ENCODE measurements around the gene EXOC2.

Gene EXOC2

DNA sequence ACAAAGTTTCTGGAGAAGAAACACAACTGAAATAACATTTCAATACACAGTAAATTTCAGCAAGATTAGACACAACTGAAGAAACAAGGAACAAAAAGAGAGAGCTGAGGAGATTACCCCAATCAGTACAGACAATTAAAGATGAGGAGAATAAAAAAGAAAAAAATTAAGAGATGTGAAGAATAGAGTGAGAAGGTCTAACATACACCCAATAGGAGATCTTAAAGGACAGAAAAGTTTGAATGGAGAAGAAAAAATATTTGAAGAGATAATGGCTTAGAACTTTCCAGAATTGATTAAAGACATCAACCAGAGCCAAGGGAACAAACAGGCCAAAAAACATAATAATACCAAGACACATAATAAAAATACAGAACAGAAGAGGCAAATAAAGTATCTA is 152.4 kb downstream of the EXOC2 start:
- H3K4me3 ChIP-seq (ENCODE audit: low read depth, low read length), result no peak overlapping the region
- in situ Hi-C loops (cut with HindIII; ENCODE audit: low sequenced_read_pairs), result no loop called here
- no peak for DNase-seq (ENCODE audit: low read depth)
- TF ChIP-seq, protein P1, sequence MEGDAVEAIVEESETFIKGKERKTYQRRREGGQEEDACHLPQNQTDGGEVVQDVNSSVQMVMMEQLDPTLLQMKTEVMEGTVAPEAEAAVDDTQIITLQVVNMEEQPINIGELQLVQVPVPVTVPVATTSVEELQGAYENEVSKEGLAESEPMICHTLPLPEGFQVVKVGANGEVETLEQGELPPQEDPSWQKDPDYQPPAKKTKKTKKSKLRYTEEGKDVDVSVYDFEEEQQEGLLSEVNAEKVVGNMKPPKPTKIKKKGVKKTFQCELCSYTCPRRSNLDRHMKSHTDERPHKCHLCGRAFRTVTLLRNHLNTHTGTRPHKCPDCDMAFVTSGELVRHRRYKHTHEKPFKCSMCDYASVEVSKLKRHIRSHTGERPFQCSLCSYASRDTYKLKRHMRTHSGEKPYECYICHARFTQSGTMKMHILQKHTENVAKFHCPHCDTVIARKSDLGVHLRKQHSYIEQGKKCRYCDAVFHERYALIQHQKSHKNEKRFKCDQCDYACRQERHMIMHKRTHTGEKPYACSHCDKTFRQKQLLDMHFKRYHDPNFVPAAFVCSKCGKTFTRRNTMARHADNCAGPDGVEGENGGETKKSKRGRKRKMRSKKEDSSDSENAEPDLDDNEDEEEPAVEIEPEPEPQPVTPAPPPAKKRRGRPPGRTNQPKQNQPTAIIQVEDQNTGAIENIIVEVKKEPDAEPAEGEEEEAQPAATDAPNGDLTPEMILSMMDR (IDR thresholded peaks at IDR 0.05; ENCODE audit: low read depth, low read length, missing control alignments), result no peak

DNA sequence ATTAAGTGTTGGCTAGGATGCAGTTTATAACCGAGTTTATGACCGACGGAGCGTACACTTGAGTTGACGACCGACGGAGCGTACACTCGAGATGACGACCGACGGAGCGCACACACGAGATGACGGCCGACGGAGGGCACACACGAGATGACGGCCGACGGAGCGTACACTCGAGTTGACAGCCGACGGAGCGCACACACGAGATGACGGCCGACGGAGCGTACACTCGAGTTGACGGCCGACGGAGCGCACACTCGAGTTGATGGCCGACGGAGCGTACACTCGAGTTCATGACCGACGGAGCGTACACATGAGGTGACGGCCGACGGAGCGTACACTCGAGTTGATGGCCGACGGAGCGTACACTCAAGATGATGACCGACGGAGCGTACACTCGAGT is 155.8 kb downstream of the EXOC2 start:
- no peak overlapping the region for H3K4me3 ChIP-seq (ENCODE audit: low read depth, low read length)
- DNase-seq (ENCODE audit: low read depth), result no peak
- in situ Hi-C loops (cut with HindIII; ENCODE audit: low sequenced_read_pairs), result no loop called here
- TF ChIP-seq, protein P1 (IDR thresholded peaks at IDR 0.05; ENCODE audit: low read depth, low read length, missing control alignments), result no peak

DNA sequence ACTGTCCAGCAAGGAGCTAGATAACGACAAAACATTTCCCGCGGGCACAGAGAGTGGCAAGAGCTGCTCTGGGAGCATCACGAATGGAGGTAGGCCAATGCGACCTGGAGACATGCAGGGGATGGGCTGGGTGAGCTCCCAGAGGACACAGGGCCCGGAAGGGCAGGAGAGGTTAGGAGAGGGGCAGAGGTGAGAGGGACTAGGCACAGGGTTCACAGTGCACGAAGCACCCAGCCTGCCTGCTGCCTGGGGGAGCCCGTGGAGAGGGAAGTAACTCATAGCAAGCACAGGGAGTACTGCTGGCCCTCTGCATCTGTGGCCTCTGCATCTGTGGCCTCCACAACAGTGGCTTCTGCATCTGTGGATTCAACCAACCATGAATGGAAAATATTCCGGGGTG is 162.5 kb downstream of the EXOC2 start:
- H3K4me3 ChIP-seq (ENCODE audit: low read depth, low read length), result no peak overlapping the region
- in situ Hi-C loops (cut with HindIII; ENCODE audit: low sequenced_read_pairs), result no loop called here
- DNase-seq (ENCODE audit: low read depth), result no peak
- TF ChIP-seq, protein P1 (IDR thresholded peaks at IDR 0.05; ENCODE audit: low read depth, low read length, missing control alignments), result no peak

DNA sequence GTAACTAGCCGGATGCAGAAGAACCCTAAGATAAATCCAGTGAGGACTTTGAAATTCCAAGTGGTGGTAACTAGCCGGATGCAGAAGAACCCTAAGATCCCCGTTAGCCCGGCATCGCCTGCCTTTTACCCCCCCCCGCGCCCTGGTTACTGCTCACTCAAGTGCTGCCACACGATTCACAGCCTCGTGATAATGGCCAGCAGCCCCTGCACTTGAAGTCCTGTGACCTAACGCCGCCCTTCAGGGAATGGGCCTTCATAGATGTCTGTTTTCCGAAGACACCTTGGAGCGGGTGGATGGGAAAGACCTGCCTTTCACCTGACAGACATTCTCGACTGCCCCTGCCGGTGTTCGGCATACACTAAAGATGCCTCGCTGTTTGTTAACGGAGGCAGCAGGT is 163.9 kb downstream of the EXOC2 start:
- TF ChIP-seq, protein P1 (IDR thresholded peaks at IDR 0.05; ENCODE audit: low read depth, low read length, missing control alignments), result no peak
- H3K4me3 ChIP-seq (ENCODE audit: low read depth, low read length), result no peak overlapping the region
- DNase-seq (ENCODE audit: low read depth), result no peak
- in situ Hi-C loops (cut with HindIII; ENCODE audit: low sequenced_read_pairs), result no loop called here

DNA sequence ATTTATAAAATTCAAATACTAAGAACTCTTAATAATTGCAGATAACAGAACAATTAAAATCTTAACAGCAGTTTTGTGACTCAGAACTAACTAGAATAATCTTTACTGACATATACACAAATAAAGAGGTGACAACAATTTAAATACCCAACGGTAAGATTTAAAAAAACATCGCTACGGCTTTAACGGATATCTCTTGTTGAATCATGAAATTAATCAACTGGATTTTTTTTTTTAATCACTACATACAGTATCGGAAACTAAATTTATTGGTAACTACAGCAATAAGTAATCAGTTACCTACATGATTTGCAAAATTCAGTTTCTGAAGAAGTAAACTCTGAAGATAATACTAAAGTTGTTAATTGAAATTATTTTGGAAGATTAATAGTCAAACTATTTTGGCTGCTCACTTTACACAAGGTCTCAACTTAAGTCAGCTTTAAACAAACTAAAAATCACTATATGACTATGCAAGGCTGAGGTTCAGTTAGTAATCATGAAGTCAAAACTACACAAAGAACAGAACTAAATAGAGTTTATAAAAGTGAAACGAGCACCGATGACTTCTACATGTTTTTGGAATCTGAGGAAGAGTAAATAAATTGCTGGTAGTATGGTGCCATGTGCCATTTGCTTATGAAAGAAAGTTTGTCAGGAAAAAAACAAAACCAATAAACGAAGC is 164.8 kb downstream of the EXOC2 start:
- in situ Hi-C loops (cut with HindIII; ENCODE audit: low sequenced_read_pairs), result no loop called here
- no peak for DNase-seq (ENCODE audit: low read depth)
- TF ChIP-seq, protein P1 (IDR thresholded peaks at IDR 0.05; ENCODE audit: low read depth, low read length, missing control alignments), result no peak
- no peak overlapping the region for H3K4me3 ChIP-seq (ENCODE audit: low read depth, low read length)

DNA sequence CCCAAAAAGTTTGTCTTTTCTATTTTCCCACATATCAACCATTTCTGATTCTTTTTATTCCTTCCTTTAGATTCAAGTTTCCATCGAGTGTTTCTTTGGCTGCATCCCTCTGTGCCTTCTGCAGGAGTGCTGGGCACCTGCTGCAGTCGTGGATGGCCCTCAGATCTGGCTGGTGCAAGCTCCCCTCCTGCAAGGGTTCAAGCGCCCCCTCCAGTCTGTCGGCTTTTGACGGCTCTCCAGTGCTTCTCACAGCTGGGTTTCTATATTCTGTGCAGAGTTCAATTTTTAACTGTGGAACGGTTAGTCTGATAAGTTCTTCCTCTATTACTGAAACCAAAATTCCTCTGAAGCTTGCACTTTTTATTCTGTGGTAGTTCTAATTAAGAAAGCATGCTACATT is 168.1 kb downstream of the EXOC2 start:
- DNase-seq (ENCODE audit: low read depth), result no peak
- H3K4me3 ChIP-seq (ENCODE audit: low read depth, low read length), result no peak overlapping the region
- in situ Hi-C loops (cut with HindIII; ENCODE audit: low sequenced_read_pairs), result no loop called here
- TF ChIP-seq, protein P1 (IDR thresholded peaks at IDR 0.05; ENCODE audit: low read depth, low read length, missing control alignments), result no peak
